ENCODE results near the gene PLXNA4.

DNA sequence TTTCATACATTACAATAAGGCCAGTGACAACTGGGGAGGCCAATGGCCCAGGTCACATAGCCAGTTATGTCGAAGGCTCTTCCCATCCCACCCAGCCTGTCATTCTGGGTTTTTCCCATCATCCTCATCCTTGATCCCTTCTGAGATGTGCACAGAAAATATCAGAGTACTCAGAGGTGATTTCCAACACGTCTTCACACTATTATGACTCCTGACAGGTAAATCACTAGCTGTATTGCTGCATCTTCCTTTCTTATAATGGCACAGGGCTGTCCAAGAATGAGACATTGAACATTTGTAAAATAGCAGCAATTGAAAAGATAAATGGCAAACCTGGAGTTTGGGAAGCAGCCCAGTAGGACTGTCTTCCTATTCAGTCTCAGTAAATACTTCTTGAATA lies 159.9 kb downstream of the PLXNA4 start:
- TF ChIP-seq, protein P1, sequence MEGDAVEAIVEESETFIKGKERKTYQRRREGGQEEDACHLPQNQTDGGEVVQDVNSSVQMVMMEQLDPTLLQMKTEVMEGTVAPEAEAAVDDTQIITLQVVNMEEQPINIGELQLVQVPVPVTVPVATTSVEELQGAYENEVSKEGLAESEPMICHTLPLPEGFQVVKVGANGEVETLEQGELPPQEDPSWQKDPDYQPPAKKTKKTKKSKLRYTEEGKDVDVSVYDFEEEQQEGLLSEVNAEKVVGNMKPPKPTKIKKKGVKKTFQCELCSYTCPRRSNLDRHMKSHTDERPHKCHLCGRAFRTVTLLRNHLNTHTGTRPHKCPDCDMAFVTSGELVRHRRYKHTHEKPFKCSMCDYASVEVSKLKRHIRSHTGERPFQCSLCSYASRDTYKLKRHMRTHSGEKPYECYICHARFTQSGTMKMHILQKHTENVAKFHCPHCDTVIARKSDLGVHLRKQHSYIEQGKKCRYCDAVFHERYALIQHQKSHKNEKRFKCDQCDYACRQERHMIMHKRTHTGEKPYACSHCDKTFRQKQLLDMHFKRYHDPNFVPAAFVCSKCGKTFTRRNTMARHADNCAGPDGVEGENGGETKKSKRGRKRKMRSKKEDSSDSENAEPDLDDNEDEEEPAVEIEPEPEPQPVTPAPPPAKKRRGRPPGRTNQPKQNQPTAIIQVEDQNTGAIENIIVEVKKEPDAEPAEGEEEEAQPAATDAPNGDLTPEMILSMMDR (optimal IDR thresholded peaks at IDR 0.05 in 1 of 3, IDR thresholded peaks at IDR 0.05 in 1 of 3, conservative IDR thresholded peaks at IDR 0.05 in 1 of 3; ENCODE audit: extremely low read depth in 1 of 3, insufficient read depth in 2 of 3, low read length in 3 of 3), result no peak
- no peak for TF ChIP-seq EZH2 (IDR thresholded peaks at IDR 0.05; ENCODE audit: low read length)

Measured in keratinocyte (primary cell).